Smooth muscle cell (in vitro differentiated cells): Measurements from ENCODE around the gene LRRC75A. TPM values are rescaled to one million over a fixed set of nuclear protein-coding genes. Genes with fewer than 3 reads are reported as not detected.

Experiments used
- DNase-seq: peaks from one replicate; lab custom pipeline; 2025; ENCODE audit not compliant: unreplicated experiment; lab: John Stamatoyannopoulos, UW
- H2AFZ ChIP-seq: fragments of 200-600 bp; sonication (generic); 2 replicates; pipeline ENCODE4 v1.6.0; 2016; ENCODE audit warnings: antibody characterized with exemption, low read depth, mild to moderate bottlenecking
- H3F3A ChIP-seq: fragments of 200-600 bp; sonication (generic); 2 replicates; pipeline ENCODE4 v1.6.0; 2017; ENCODE audit warnings: antibody characterized with exemption, low read depth
- H3K27ac ChIP-seq: fragments of 200-600 bp; sonication (generic); 2 replicates; pipeline ENCODE4 v1.5.1; 2016; ENCODE audit warnings: low read depth, mild to moderate bottlenecking
- H3K27me3 ChIP-seq: fragments of 200-600 bp; sonication (generic); 2 replicates; pipeline ENCODE4 v1.6.1; 2016; ENCODE audit warnings: low read depth, mild to moderate bottlenecking
- H3K36me3 ChIP-seq: fragments of 200-600 bp; sonication (generic); 2 replicates; pipeline ENCODE4 v1.5.1; 2016; ENCODE audit warnings: low read depth
- H3K4me1 ChIP-seq: fragments of 200-600 bp; sonication (generic); 2 replicates; pipeline ENCODE4 v1.5.1; 2016; ENCODE audit warnings: low read depth
- H3K4me2 ChIP-seq: fragments of 200-600 bp; sonication (generic); 2 replicates; pipeline ENCODE4 v1.6.0; 2016; ENCODE audit warnings: mild to moderate bottlenecking
- H3K4me3 ChIP-seq: fragments of 200-600 bp; sonication (generic); 2 replicates; pipeline ENCODE4 v1.5.1; 2016; ENCODE audit warnings: mild to moderate bottlenecking
- H3K79me2 ChIP-seq: fragments of 200-600 bp; sonication (generic); 2 replicates; pipeline ENCODE4 v1.6.0; 2016; ENCODE audit warnings: low read depth, mild to moderate bottlenecking
- H3K9ac ChIP-seq: fragments of 200-600 bp; sonication (generic); 2 replicates; pipeline ENCODE4 v1.6.0; 2016; ENCODE audit warnings: low read depth
- H3K9me3 ChIP-seq: fragments of 200-600 bp; sonication (generic); replicated peaks from 2 replicates; pipeline ENCODE4 v1.5.1; 2016; ENCODE audit warnings: low read depth
- H4K20me1 ChIP-seq: fragments of 200-600 bp; sonication (generic); 2 replicates; pipeline ENCODE4 v1.6.0; 2016; ENCODE audit warnings: low read depth
- CTCF ChIP-seq: fragments of 200-600 bp; sonication (generic); IDR thresholded peaks from 2 replicates; pipeline ENCODE4 v1.5.1; 2017; ENCODE audit warnings: borderline replicate concordance, mild to moderate bottlenecking, antibody characterized with exemption; ENCODE audit not compliant: insufficient read depth, poor library complexity, severe bottlenecking
- WGBS: methylation state at CpG from one replicate; pipeline ENCODE4 v1.1.7; 2016; ENCODE audit warnings: low lambda C conversion rate; 5-methylcytosine and 5-hydroxymethylcytosine counted together
- polyA plus RNA-seq: library from polyadenylated mRNA; unstranded; fragments of >200 nt; fragmentation: Nextera tagmentation; extraction: Ambion mirVana; gene quantifications from 2 replicates; pipeline ENCODE4 v1.2.1, GENCODE V29; 2016
- total RNA-seq: library from RNA; depleted of rRNA; stranded (reverse); fragments of >200 nt; gene quantifications from 2 replicates; pipeline ENCODE4 v1.2.3, GENCODE V29; 2014

LRRC75A gene
- total and polyA plus RNA-seq, 2 experiments from 2014 or later: 0.76 to 2.2 TPM

DNA sequence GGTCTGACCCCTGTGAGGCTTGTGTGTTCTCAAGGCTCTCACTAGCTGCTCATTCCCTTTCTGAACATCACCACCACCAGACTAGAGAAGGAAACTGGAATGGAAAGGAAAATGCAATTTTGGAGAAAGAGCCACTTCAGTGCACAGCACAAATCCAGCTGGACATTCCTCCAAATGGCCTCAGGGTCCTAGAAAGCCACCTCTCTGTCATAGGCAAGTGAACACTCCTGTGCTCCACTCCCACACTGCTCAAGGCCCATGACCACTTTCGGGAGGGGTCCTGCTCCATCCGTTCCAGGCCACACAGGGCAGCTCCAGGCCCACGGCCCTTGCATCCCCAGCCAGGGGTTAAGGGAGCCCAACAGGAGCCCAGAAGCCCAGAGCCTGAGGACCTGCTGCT is 2.6 kb downstream of the LRRC75A start:
- DNase-seq: no peak
- no peaks in the 10 kb centered on the region for H3K27me3 ChIP-seq
- no peaks in the 10 kb centered on the region for H4K20me1 ChIP-seq
- no peaks in the 10 kb centered on the region for H3F3A ChIP-seq
- H3K4me1 ChIP-seq: peaks cover 33% of the 10 kb centered on the region
- H3K36me3 ChIP-seq: no peaks in the 10 kb centered on the region
- TF ChIP-seq CTCF: no peak
- H2AFZ ChIP-seq: no peak overlapping the region
- H3K4me3 ChIP-seq: no peak overlapping the region
- H3K4me2 ChIP-seq: no peak overlapping the region
- H3K79me2 ChIP-seq: no peaks in the 10 kb centered on the region
- 93% methylated on average over 3 of the region's 3 CpGs for WGBS
- no peak overlapping the region for H3K9ac ChIP-seq
- H3K9me3 ChIP-seq: no peaks in the 10 kb centered on the region
- no peak overlapping the region for H3K27ac ChIP-seq

GRCh38 chr17:16488968-16489337 is 3.0 kb downstream of the LRRC75A start:
- no peaks in the 10 kb centered on the region for H4K20me1 ChIP-seq
- H3K9ac ChIP-seq: no peak overlapping the region
- no peaks in the 10 kb centered on the region for H3F3A ChIP-seq
- 59% methylated on average over 4 of the region's 4 CpGs for WGBS
- no peak overlapping the region for H3K4me3 ChIP-seq
- no peaks in the 10 kb centered on the region for H3K36me3 ChIP-seq
- H2AFZ ChIP-seq: no peak overlapping the region
- H3K79me2 ChIP-seq: no peaks in the 10 kb centered on the region
- DNase-seq: no peak
- no peaks in the 10 kb centered on the region for H3K27me3 ChIP-seq
- no peak overlapping the region for H3K4me2 ChIP-seq
- H3K9me3 ChIP-seq: no peaks in the 10 kb centered on the region
- no peak for TF ChIP-seq CTCF
- peaks cover 38% of the 10 kb centered on the region for H3K4me1 ChIP-seq
- H3K27ac ChIP-seq: no peak overlapping the region

GRCh38 chr17:16488186-16488967 is 3.6 kb downstream of the LRRC75A start:
- H3F3A ChIP-seq: no peaks in the 10 kb centered on the region
- 69% methylated on average over 8 of the region's 8 CpGs for WGBS
- no peaks in the 10 kb centered on the region for H3K79me2 ChIP-seq
- no peak overlapping the region for H3K4me3 ChIP-seq
- H3K27ac ChIP-seq: no peak overlapping the region
- peak overlapping the region; percentile 42 for H3K4me2 ChIP-seq
- H2AFZ ChIP-seq: no peak overlapping the region
- H3K36me3 ChIP-seq: no peaks in the 10 kb centered on the region
- H3K4me1 ChIP-seq: peaks cover 41% of the 10 kb centered on the region
- no peak overlapping the region for H3K9ac ChIP-seq
- no peak for DNase-seq
- no peaks in the 10 kb centered on the region for H3K27me3 ChIP-seq
- no peaks in the 10 kb centered on the region for H3K9me3 ChIP-seq
- H4K20me1 ChIP-seq: no peaks in the 10 kb centered on the region
- TF ChIP-seq CTCF: no peak
